NT2/D1 (cell line): ENCODE results near the gene ADGRG2.

ENCODE experiments used
- DNase-seq: peaks from one replicate; pipeline ENCODE4 v3.0.0-alpha.2; 2011; ENCODE audit warnings: low read depth, low spot score
- H3K27me3 ChIP-seq: 2 replicates; pipeline ENCODE4 v1.6.0; 2011; ENCODE audit warnings: mild to moderate bottlenecking; ENCODE audit not compliant: insufficient read length, insufficient read depth
- H3K36me3 ChIP-seq: 2 replicates; pipeline ENCODE4 v1.6.1; 2011; ENCODE audit warnings: mild to moderate bottlenecking, low read length, mixed read lengths; ENCODE audit not compliant: insufficient read depth, insufficient read length
- H3K4me1 ChIP-seq: 2 replicates; pipeline ENCODE4 v1.5.1; 2011; ENCODE audit not compliant: insufficient read depth, insufficient read length
- H3K4me3 ChIP-seq: 2 replicates; pipeline ENCODE4 v1.5.1; 2011; ENCODE audit warnings: low read depth; ENCODE audit not compliant: insufficient read length
- H3K9ac ChIP-seq: 2 replicates; pipeline ENCODE4 v1.6.0; 2011; ENCODE audit warnings: low read depth; ENCODE audit not compliant: insufficient read length
- H3K9me3 ChIP-seq: 2 replicates; pipeline ENCODE4 v1.5.1; 2011; ENCODE audit warnings: mild to moderate bottlenecking, low read length; ENCODE audit not compliant: insufficient read depth
- SUZ12 ChIP-seq: IDR thresholded peaks from 2 replicates; pipeline ENCODE4 v1.6.1; 2011; ENCODE audit not compliant: insufficient read length, insufficient read depth; ENCODE audit errors: extremely low read depth
- YY1 ChIP-seq: IDR thresholded peaks from 2 replicates; pipeline ENCODE4 v1.6.1; 2011; ENCODE audit not compliant: insufficient read length, insufficient read depth
- ZNF274 ChIP-seq: IDR thresholded peaks from 2 replicates; pipeline ENCODE4 v1.6.1; 2011; ENCODE audit warnings: mild to moderate bottlenecking, low read depth, low read length

Gene ADGRG2

GRCh38 chrX:18941896-18942295, 180.4 kb downstream of the ADGRG2 start:
- Histone ChIP-seq H3K9me3 (no peaks in the 10 kb centered on the region), H3K9ac (no peak overlapping the region), H3K36me3 (peaks cover 48% of the 10 kb centered on the region), H3K27me3 (no peaks in the 10 kb centered on the region), H3K4me3 (no peak overlapping the region), H3K4me1 (peaks cover 3% of the 10 kb centered on the region)
- TF ChIP-seq YY1 (no peak), ZNF274 (no peak), SUZ12 (no peak)
- no peak for DNase-seq
